ENCODE data around the gene CIT.

CIT gene

DNA sequence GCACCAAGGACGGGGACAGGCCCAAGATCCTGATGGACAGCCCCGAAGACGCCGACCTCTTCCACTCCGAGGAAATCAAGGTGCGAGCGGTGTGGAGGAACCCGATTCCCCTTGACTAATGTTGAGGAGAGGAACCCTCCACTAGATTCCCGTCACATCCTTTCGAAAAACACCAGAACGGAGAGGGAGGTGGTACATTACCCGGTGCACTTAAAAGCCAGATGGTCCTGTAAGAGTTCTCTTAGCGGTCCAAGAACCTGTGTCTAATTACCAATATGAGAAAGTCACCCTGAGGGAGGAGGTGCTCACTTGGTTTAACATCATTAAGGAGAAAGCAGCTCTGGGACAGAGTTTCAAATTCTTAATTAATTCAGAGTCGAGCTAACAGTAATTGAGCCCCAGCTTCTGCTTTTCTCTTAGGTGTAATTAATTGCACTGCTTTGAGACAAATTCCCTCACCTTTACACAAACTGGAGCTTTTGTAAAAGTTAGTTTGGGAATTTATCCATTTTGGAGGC lies 208.7 kb downstream of the CIT start:
- DNase-seq (ENCODE audit: extremely low spot score): no peak
- TF ChIP-seq, protein P1, sequence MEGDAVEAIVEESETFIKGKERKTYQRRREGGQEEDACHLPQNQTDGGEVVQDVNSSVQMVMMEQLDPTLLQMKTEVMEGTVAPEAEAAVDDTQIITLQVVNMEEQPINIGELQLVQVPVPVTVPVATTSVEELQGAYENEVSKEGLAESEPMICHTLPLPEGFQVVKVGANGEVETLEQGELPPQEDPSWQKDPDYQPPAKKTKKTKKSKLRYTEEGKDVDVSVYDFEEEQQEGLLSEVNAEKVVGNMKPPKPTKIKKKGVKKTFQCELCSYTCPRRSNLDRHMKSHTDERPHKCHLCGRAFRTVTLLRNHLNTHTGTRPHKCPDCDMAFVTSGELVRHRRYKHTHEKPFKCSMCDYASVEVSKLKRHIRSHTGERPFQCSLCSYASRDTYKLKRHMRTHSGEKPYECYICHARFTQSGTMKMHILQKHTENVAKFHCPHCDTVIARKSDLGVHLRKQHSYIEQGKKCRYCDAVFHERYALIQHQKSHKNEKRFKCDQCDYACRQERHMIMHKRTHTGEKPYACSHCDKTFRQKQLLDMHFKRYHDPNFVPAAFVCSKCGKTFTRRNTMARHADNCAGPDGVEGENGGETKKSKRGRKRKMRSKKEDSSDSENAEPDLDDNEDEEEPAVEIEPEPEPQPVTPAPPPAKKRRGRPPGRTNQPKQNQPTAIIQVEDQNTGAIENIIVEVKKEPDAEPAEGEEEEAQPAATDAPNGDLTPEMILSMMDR (IDR thresholded peaks at IDR 0.05; ENCODE audit: control extremely low read depth, extremely low read depth, low read depth, missing control alignments): no peak
- CTCF ChIA-PET: interaction anchor here (0.9 to 3.5 kb wide), 9 partner anchors 10 to 241 kb away, joined by 3 to 37 read pairs (median 4); no protein-coding TSS in a partner anchor
- POLR2A ChIA-PET: no interaction called here

DNA sequence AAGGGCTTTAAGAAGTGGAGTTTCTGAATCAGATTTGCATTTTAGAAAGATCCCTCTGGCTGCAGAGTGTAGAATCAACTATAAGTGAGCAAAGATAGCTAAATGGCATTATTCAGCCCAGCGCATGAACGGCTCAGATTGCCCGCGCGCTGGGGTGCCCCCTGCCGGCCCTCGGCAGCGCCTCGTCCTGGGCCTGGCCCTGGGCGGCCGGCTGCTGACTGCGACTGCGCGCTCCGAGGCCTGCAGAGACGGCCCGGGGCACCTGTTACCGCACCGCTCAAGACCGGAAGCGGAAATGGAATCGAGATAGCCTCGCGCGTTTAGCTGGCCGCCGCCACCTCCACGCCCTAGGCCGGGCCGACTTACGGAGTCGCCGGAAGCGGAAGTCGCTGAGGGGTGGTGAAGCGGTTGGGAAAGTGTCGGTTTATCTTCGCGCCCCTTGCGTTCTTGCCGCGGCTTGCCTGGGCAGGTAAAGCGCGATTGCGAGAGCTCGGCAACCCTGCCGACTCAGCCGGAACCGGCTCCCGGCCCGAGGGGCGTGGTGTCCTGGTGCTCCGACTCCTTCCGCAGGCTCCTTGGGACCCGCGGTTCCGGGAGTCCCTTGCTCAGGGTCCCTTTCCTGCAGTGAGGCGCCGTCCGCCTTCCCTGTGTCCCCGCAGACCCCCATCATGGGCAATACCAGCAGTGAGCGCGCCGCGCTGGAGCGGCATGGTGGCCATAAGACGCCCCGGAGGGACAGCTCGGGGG lies 209.4 kb downstream of the CIT start, which contains the start of gene PRKAB1:
Gene PRKAB1 (plus strand): TSS at position 557 of the 747 bp plus-strand sequence. CDS start 112 bp downstream, at position 669.
- DNase-seq (ENCODE audit: extremely low spot score): peak; percentile 98
- TF ChIP-seq, protein P1 (IDR thresholded peaks at IDR 0.05; ENCODE audit: control extremely low read depth, extremely low read depth, low read depth, missing control alignments): peak; percentile 96
- ChIA-PET CTCF (interaction anchor here (0.7 to 3.5 kb wide), 12 partner anchors 10 to 241 kb away, joined by 3 to 37 read pairs (median 4); no protein-coding TSS in a partner anchor), POLR2A (no interaction called here)

DNA sequence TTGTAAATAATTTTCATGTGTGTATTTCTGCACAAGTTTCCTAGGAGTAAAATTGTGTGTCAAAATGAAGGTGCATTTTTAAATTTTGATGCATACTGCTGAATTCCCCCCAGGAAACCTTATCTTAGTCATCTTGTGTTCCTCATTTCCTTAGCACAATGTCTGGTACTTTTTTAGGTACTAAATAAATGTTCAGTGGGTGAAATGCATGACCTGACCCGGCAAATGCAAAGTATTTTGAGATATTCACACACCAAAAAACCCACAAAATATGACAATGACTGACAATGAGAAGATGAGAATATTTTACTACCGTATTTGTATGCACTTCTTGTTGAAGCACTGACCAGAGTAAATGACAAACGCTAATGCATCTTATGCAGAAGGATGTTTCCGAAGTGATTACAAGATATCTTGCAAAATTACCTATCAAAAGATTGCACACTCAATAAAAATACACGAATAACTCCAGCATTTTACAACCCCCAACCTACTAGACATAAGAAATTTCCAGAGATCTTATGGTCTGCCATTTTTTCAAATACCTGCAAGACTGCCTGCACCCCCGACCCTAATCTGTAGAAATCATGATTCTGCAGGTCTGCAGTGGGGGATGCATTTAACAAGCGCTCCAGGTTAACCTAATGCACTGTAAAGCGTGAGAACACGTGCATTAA lies 210.1 kb downstream of the CIT start:
- DNase-seq (ENCODE audit: extremely low spot score): peak; percentile 29
- ChIA-PET POLR2A (no interaction called here), CTCF (interaction anchor here (0.7 to 3.5 kb wide), 10 partner anchors 9 to 122 kb away, joined by 3 to 37 read pairs (median 4); no protein-coding TSS in a partner anchor)
- TF ChIP-seq, protein P1 (IDR thresholded peaks at IDR 0.05; ENCODE audit: control extremely low read depth, extremely low read depth, low read depth, missing control alignments): no peak

DNA sequence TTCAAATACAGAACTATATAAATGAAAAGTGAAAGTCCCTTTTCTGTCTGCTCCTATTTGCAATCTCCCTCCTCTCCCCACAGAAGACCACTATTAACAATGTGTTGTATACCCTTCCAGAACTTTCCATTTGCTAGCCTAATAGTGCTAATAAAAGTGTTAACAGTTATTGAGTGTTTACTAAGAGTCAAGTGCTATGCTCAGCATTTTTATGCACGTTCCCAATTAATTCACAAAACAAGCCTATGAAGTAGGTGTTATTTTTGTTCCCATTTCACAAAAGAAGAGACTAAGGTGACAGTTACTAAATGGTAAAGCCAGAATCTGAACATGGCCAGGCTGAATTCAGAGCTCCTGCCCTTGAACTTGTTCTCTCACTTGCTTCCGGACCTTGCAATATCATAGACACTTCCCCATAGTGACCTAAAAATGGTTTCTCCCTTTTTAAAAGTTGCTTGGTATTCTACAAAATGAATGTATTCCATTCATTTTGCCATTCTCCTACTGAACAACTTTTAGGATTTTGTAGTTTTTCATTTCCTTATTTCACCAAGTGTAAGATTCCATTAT lies 210.8 kb downstream of the CIT start:
- ChIA-PET CTCF (interaction anchor here (0.9 to 1.6 kb wide), 6 partner anchors 9 to 222 kb away, joined by 3 to 6 read pairs (median 4); no protein-coding TSS in a partner anchor), POLR2A (no interaction called here)
- TF ChIP-seq, protein P1 (IDR thresholded peaks at IDR 0.05; ENCODE audit: control extremely low read depth, extremely low read depth, low read depth, missing control alignments): no peak
- peak; percentile 31 for DNase-seq (ENCODE audit: extremely low spot score)

DNA sequence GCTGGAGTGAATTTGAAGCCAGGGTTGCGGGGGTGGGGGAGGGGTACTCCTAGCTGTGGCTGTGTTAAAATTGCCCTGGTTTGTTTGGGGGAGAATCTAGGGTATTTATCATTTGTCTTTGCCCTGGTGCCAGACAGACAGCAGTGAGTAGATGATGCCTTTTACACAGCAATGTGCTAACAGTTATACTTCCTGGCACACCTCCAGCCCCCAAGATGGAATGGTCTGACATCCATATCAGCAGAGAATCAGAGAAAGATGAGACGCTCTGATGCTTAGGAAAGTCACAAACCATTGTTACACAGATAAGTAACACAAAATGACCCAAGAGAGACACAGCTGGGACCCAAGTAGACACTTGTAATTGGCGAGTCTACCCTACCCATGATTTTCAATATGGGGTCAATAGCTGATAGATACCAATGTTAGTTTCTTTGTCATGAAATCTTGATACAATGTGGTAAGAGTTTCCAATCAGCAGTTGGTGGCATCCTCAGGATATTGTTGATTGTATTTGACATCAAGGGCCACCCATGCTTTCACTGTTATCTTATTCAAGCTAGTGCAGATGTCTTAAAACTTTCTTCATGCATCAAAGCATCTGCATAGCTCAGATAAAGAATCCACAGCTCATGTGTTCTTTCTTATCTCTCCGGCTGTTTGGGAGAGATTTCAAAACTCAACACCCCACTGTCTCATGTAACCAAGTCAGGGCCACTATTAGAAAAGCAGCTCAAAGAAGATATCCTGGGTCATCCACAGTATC lies 211.8 kb downstream of the CIT start:
- ChIA-PET CTCF (interaction anchor here (0.6 to 1.6 kb wide), 8 partner anchors 9 to 221 kb away, joined by 3 to 6 read pairs (median 4); no protein-coding TSS in a partner anchor), POLR2A (no interaction called here)
- no peak for DNase-seq (ENCODE audit: extremely low spot score)
- TF ChIP-seq, protein P1 (IDR thresholded peaks at IDR 0.05; ENCODE audit: control extremely low read depth, extremely low read depth, low read depth, missing control alignments): no peak

Measured in GM10248 (cell line).